Mucosa of rectum (tissue), 2 donors: ENCODE results near the gene HIVEP3.

Source experiments
- H3K27ac ChIP-seq, 2 donors: one replicate each; pipeline ENCODE4 v1.7.0; 2013; ENCODE audit warnings: inconsistent platforms in 2 of 2, low read depth in 2 of 2, low read length in 2 of 2
- H3K27me3 ChIP-seq, 2 donors: one replicate each; pipeline ENCODE4 v1.7.0; 2013; ENCODE audit warnings: low read length in 2 of 2; ENCODE audit not compliant: control insufficient read depth in 2 of 2, insufficient read depth in 2 of 2
- H3K36me3 ChIP-seq, 2 donors: one replicate each; pipeline ENCODE4 v1.7.0; 2013; ENCODE audit warnings: low read length in 2 of 2; ENCODE audit not compliant: control insufficient read depth in 2 of 2, insufficient read depth in 2 of 2
- H3K4me1 ChIP-seq, 2 donors: one replicate each; pipeline ENCODE4 v1.7.0; 2013; ENCODE audit warnings: low read length in 2 of 2, mild to moderate bottlenecking in 1 of 2; ENCODE audit not compliant: control insufficient read depth in 2 of 2, insufficient read depth in 2 of 2
- H3K4me3 ChIP-seq, 2 donors: one replicate each; pipeline ENCODE4 v1.7.0; 2013; ENCODE audit warnings: low read length in 2 of 2
- H3K9ac ChIP-seq, 2 donors: one replicate each; pipeline ENCODE4 v1.7.0; 2013; ENCODE audit warnings: low read length in 2 of 2, low read depth in 1 of 2, mild to moderate bottlenecking in 1 of 2
- H3K9me3 ChIP-seq, 2 donors: one replicate each; pipeline ENCODE4 v1.7.0; 2013; ENCODE audit warnings: low read length in 2 of 2; ENCODE audit not compliant: control insufficient read depth in 2 of 2
- donor health status: healthy.
- donor health status: Normal muscosa, but diverticular disease.

The HIVEP3 gene

GRCh38 chr1:41641475-41641814 is 277.3 kb downstream of the HIVEP3 start:
- Histone ChIP-seq H3K27ac (no peak overlapping the region), H3K9ac (no peak overlapping the region), H3K4me1 (no peaks in the 10 kb centered on the region), H3K4me3 (no peak overlapping the region), H3K36me3 (no peaks in the 10 kb centered on the region), H3K9me3 (no peaks in the 10 kb centered on the region), H3K27me3 (no peaks in the 10 kb centered on the region)

DNA sequence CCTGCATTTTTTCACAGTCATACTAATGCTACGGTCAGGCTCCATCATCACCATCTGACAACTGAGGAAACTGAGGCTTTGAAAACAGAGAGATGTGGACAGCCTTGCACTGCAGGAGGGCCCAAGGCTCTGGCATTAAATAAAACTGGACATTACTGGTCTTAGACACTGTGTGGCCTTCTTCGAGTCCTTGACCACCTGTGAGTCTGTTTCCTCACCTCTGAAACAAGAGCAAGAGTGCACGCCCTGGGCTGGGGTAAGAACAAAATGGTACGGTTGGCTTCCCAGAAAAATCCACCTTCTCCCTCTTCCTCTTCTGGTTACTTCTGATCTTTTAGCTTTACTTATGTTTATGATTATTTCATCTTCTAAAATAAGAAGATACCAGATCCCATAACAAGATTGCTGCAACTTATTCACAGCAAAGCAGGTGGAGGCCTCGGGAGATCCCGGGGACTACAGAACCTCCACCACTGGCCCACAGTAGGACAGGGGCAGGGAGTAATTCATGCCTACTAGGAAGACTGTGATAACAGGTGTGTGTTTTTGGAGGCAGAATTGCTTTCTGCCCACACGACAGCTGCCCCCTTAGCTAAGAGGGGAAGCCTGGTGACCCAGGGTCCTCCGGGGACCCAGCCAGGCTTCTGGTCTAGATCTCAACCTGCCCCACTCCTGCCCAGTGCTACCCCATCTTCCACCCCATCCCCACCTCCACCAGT is 277.8 kb downstream of the HIVEP3 start:
- H3K4me1 ChIP-seq, result no peaks in the 10 kb centered on the region
- H3K9ac ChIP-seq, result no peak overlapping the region
- no peaks in the 10 kb centered on the region for H3K9me3 ChIP-seq
- no peak overlapping the region for H3K4me3 ChIP-seq
- no peaks in the 10 kb centered on the region for H3K36me3 ChIP-seq
- H3K27me3 ChIP-seq, result no peaks in the 10 kb centered on the region
- H3K27ac ChIP-seq, result no peak overlapping the region

DNA sequence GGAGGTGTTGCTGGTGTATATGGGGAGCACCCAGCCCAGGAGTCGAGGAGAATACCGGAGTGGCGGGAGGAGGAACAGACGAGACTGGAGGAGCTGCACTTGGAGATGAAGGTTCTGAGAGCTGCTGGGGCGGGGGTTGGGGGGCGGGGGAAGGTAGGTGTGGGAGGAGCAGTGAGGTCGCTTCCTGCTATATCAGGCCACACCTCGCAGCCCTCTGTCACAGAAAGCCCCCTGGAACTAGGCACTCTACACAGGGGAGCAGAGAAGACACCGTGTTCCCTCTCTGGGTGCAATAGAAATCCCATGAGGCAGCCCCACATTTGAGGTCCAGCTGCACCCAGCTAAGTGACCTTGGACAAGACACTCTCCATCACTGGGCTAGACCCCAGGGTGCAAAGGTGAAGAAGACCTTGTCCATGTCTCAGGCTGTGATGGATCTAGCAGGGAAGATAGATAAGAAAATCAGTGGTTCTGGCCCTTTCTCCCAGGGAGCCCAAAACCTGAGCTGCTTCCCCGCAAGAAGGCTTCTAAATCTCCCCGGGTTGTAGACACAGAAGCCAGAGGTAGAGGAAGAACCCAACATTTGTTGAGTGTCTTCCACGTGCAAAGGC is 278.5 kb downstream of the HIVEP3 start:
- Histone ChIP-seq H3K27ac (no peak overlapping the region), H3K4me3 (no peak overlapping the region), H3K9ac (no peak overlapping the region), H3K9me3 (no peaks in the 10 kb centered on the region), H3K4me1 (no peaks in the 10 kb centered on the region), H3K27me3 (no peaks in the 10 kb centered on the region), H3K36me3 (no peaks in the 10 kb centered on the region)

GRCh38 chr1:41639332-41639936 is 279.3 kb downstream of the HIVEP3 start:
- H3K9me3 ChIP-seq, result no peaks in the 10 kb centered on the region
- no peaks in the 10 kb centered on the region for H3K27me3 ChIP-seq
- H3K9ac ChIP-seq, result no peak overlapping the region
- no peaks in the 10 kb centered on the region for H3K4me1 ChIP-seq
- H3K27ac ChIP-seq, result no peak overlapping the region
- no peak overlapping the region for H3K4me3 ChIP-seq
- H3K36me3 ChIP-seq, result no peaks in the 10 kb centered on the region

DNA sequence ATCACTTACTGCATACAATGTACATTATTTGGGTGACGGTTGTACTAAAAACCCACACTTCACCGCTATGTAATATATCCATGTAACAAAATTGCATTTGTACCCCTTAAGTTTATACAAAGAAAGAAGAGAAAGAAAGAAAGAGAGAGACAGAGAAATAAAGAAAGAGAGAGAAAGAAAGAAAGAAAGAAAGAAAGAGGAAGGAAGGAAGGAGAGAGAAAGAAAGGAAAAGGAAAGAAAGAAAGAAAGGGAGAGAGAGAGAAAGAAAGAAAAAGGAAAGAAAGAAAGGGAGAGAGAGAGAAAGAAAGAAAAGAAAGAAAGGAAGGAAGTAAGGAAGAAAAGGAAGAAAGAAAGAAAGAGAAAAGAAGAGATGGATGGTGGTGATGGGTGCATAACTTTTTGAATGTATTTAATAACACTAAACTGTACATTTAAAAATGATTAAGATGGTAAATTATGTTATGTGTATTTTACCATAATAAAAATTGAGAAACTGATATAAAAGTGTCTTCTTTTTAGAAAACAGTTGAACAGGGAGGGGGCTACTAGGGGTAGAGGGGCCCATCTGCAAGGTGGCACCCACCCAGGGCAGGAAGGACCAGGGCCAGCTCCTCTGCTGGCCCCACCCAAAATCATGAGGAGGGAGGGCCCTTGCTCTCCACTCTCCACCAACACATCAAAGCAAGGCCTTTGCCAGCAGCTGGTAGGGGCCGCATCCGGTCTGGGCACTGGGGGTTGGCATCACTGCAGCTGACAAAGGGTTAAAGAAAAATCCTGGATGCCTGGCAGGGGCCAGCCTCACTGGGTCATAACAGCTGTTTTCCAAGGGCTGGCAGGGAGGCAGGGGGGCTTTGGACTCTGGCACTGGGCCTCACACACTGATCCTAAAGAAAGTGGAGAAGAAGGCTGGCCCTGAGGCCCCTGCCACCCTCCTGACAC is 280.4 kb downstream of the HIVEP3 start:
- H3K4me3 ChIP-seq, result no peak overlapping the region
- H3K27ac ChIP-seq, result no peak overlapping the region
- H3K36me3 ChIP-seq, result no peaks in the 10 kb centered on the region
- no peak overlapping the region for H3K9ac ChIP-seq
- H3K9me3 ChIP-seq, result no peaks in the 10 kb centered on the region
- no peaks in the 10 kb centered on the region for H3K4me1 ChIP-seq
- no peaks in the 10 kb centered on the region for H3K27me3 ChIP-seq

- no peaks in the 10 kb centered on the region for H3K36me3 ChIP-seq
- no peak overlapping the region for H3K4me3 ChIP-seq
- no peaks in the 10 kb centered on the region for H3K4me1 ChIP-seq
- no peak overlapping the region for H3K9ac ChIP-seq
- no peaks in the 10 kb centered on the region for H3K27me3 ChIP-seq
- H3K9me3 ChIP-seq, result no peaks in the 10 kb centered on the region
- no peak overlapping the region for H3K27ac ChIP-seq
These were observed 281.4 kb downstream of the HIVEP3 start for GRCh38 chr1:41637367-41637766.

- no peaks in the 10 kb centered on the region for H3K27me3 ChIP-seq
- H3K27ac ChIP-seq, result no peak overlapping the region
- H3K9ac ChIP-seq, result no peak overlapping the region
These were observed 285.0 kb downstream of the HIVEP3 start for GRCh38 chr1:41633764-41634163.

DNA sequence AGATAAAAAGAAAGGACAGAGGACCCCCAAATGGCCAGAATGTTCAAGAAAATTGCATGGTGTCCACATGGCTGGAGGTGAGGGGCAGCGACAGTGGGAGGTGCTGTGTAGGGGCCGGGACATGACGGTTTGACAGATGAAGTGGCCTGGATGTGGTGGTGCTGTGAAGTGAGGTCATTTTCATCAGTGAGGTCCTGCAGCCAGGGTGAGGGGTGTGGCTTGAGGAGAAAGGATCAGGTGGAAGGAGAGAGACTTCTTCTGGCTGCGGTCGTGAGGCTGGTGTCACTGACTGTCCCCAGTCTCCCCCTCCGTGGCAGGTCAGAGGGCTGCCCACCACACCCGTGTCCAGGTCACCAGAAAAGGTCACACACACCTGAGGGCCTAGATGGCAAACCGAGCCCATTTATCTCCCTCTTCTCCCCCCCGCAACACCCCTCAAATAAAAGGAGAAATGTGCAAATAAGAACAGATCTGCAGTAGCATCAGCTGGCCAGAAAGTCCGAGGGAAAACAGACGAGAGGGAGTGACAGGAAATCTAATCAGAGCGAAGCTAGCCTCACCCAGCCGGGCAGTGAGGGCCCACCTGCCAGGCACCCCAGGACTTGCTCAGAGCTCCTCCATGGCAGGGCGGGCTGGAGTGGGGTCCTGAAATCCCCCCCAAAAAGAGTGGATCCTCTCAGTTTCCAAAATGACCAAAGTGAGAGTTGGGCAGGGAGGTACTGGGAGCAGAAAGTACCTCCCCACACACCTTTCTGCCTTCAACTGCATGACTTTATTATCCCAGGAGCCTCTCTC is 285.7 kb downstream of the HIVEP3 start:
- Histone ChIP-seq H3K4me3 (no peak overlapping the region), H3K27ac (no peak overlapping the region), H3K4me1 (no peaks in the 10 kb centered on the region), H3K36me3 (no peaks in the 10 kb centered on the region), H3K9me3 (no peaks in the 10 kb centered on the region), H3K27me3 (no peaks in the 10 kb centered on the region), H3K9ac (no peak overlapping the region)

More at GRCh38 chr1:41633764-41634163, 285.0 kb downstream of the HIVEP3 start:
- H3K4me3 ChIP-seq, result no peak overlapping the region
- H3K36me3 ChIP-seq, result no peaks in the 10 kb centered on the region
- no peaks in the 10 kb centered on the region for H3K9me3 ChIP-seq
- H3K4me1 ChIP-seq, result no peaks in the 10 kb centered on the region

DNA sequence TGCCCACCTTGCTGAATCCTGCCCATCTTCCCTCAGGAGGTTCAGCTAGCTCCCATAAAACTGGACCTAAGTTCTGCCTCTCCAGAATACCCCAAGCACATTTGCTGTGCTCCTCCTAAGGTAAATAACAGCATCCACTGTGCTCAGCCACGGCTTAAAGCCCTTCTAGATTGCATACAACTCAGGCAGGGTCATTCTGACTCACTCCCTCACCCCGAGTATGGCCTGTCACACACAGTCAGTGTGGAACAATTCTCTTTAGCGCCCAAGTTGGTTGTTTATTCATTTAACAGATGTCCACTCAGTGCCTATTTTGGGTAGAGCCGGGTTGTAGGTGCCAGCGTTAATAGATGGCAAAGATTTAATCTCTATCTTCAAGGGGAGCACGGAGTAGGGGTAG is 286.8 kb downstream of the HIVEP3 start:
- Histone ChIP-seq H3K4me1 (no peaks in the 10 kb centered on the region), H3K9ac (no peak overlapping the region), H3K36me3 (no peaks in the 10 kb centered on the region), H3K27ac (no peak overlapping the region), H3K27me3 (no peaks in the 10 kb centered on the region), H3K9me3 (no peaks in the 10 kb centered on the region), H3K4me3 (no peak overlapping the region)
